Measurements from ENCODE around the gene CGN. TPM values are rescaled to one million over a fixed set of nuclear protein-coding genes. Genes with fewer than 3 reads are reported as not detected.

Gene CGN
- total RNA-seq, 3 donors from 2014 or later, result 0.68 to 1.0 (median 0.94) TPM

GRCh38 chr1:151570819-151571218, 59.6 kb downstream of the CGN start:
- H3K4me3 Mint-ChIP-seq, result no peak overlapping the region
- ATAC-seq (no peak), DNase-seq (no peak)
- H3K4me1 Mint-ChIP-seq (ENCODE audit: low read depth), result peaks cover 12% of the 10 kb centered on the region
- peaks cover 7% of the 10 kb centered on the region for H3K36me3 Mint-ChIP-seq (ENCODE audit: insufficient read depth)
- H3K9me3 Mint-ChIP-seq, result no peaks in the 10 kb centered on the region
- no peaks in the 10 kb centered on the region for H3K27me3 Mint-ChIP-seq (ENCODE audit: low read depth)

DNA sequence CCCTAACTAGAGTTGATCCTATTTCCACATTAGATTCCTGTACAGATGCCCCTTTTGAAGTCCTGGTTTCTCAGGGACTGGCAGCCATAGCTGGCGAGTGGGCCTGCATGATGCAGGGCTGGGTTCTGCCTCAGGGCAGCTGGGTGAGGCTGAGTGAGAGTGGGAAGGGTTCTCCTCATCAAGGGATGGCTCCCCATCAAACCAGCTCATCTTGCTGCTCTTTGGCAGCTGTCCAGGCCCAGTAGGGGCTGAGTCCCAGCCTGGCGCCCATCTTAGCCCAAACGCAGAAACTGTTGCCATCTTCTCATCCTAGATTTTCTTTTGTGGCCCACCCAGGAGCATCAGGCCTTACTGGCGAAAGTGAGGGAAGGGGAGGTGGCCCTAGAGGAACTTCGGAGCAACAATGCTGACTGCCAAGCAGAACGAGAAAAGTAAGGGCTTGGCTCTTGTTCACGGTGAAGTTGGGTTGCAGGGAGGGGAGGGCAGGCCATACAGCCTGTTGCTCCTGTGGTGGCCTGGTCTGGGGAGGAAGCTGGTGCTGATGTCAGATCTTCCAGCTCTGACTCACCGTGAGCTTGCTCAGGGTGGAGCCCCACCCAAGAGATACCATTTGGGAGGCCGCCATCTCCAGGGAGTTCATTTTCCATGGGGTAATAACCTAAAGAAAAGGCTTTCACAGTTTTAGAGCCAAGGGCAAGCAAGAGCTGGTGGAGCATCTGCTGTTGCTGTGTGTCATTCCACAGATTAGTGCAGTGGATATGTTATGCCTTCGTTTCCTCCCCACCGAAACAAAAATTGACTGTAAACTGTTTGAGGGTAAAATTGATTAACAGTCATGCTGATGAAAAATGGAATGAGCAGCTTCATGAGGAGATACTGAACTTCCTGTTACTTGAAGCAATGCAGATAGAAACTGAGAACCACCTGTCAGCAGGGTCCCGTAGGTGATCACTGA, 63.7 kb downstream of the CGN start:
- DNase-seq (no peak), ATAC-seq (no peak)
- H3K36me3 Mint-ChIP-seq (ENCODE audit: insufficient read depth), result peaks cover 8% of the 10 kb centered on the region

DNA sequence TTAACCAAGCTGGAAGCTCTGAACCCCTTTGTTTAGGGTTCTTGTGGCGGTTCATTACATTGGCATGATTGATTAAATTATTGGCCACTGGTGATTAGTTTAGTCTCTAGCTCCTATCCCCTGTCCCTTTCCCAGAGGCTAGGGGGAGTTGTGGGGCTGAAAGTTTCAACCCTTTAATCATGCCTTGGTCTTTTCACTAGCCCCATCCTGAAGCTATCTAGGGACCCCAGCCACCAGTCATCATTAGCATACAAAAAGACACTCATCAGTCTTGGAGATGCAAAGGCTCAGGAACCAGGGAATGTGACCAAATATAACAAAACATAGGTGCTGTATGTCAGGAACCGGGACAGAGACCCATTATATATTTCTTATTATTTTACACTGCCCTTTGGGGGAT, 66.0 kb downstream of the CGN start:
- DNase-seq, result no peak
- H3K36me3 Mint-ChIP-seq (ENCODE audit: insufficient read depth), result peaks cover 8% of the 10 kb centered on the region
- H3K4me1 Mint-ChIP-seq (ENCODE audit: low read depth), result peaks cover 2% of the 10 kb centered on the region
- H3K4me3 Mint-ChIP-seq, result no peak overlapping the region
- H3K27me3 Mint-ChIP-seq (ENCODE audit: low read depth), result no peaks in the 10 kb centered on the region
- no peak for ATAC-seq
- no peaks in the 10 kb centered on the region for H3K9me3 Mint-ChIP-seq

More for the DNA sequence above, 63.7 kb downstream of the CGN start:
- Mint-ChIP-seq H3K4me3 (no peak overlapping the region), H3K27me3 (ENCODE audit: low read depth) (no peaks in the 10 kb centered on the region), H3K4me1 (ENCODE audit: low read depth) (peaks cover 2% of the 10 kb centered on the region), H3K9me3 (no peaks in the 10 kb centered on the region)

DNA sequence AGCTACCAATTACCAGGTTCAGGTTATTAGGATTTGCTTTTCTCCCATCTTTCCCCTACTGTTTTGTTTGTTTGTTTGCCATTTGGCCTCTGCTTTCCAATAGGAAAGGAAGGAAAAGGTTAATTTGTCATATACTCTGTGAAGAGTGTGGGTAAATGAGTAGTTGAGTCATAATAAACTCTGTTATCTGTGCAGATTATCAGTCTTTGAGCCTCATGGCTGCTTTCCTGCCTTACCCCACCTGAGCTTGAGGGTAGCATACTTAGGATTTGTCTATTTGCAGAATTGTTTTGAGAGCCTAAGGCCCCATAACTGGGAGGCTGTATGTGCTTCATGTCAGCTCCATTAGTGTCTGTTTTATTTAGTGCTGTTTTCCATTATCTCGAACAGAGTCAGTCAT, 67.8 kb downstream of the CGN start:
- ATAC-seq, result no peak
- H3K27me3 Mint-ChIP-seq (ENCODE audit: low read depth), result no peaks in the 10 kb centered on the region
- H3K9me3 Mint-ChIP-seq, result no peaks in the 10 kb centered on the region
- H3K4me1 Mint-ChIP-seq (ENCODE audit: low read depth), result peaks cover 2% of the 10 kb centered on the region
- H3K36me3 Mint-ChIP-seq (ENCODE audit: insufficient read depth), result peaks cover 8% of the 10 kb centered on the region
- no peak for DNase-seq
- H3K4me3 Mint-ChIP-seq, result no peak overlapping the region

DNA sequence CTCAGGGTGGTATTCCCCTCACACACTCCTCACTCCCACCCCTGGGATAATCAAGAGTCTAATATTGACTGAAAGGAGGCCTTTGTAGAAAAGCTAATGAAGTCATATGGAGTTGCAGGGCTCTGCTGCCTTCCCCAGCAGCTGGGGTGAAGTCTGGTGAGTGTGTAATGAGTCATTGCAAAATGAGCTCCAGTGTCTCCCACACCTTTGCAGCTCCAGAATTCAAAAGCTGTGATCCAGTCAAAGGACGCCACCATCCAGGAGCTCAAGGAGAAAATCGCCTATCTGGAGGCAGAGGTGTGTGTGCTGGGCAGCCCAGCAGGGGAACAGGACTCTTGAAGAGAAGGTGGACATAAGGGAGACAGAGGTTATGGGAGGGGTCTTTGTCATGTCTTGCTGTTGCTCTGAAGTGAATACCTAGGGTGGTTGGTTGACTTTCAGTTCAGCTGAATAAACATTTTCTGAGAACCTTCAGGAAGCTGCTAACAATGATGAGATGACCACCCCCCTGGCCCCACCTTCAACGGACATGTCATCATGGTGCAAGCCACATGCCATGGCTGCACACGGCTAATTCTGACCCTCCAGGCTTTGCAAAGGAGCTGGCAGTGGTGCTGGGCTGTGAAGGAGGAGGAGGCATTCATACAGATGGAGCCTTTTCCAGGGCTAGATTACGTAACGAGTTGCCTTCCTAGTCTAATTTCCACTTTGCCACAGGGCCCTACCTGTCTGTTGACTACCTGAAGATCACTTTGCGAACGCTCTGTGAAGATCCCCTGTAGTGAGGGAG, 68.4 kb downstream of the CGN start:
- DNase-seq (no peak), ATAC-seq (no peak)
- Mint-ChIP-seq H3K4me1 (ENCODE audit: low read depth) (peaks cover 2% of the 10 kb centered on the region), H3K4me3 (no peak overlapping the region), H3K9me3 (no peaks in the 10 kb centered on the region), H3K27me3 (ENCODE audit: low read depth) (no peaks in the 10 kb centered on the region), H3K36me3 (ENCODE audit: insufficient read depth) (peaks cover 8% of the 10 kb centered on the region)

GRCh38 chr1:151581451-151581850, 70.3 kb downstream of the CGN start:
- DNase-seq, result no peak

GRCh38 chr1:151581921-151582320, 70.7 kb downstream of the CGN start:
- H3K4me3 Mint-ChIP-seq, result no peak overlapping the region
- no peaks in the 10 kb centered on the region for H3K4me1 Mint-ChIP-seq (ENCODE audit: low read depth)
- H3K9me3 Mint-ChIP-seq, result no peaks in the 10 kb centered on the region
- peaks cover 2% of the 10 kb centered on the region for H3K36me3 Mint-ChIP-seq (ENCODE audit: insufficient read depth)
- no peaks in the 10 kb centered on the region for H3K27me3 Mint-ChIP-seq (ENCODE audit: low read depth)
- DNase-seq (no peak), ATAC-seq (no peak)

More at GRCh38 chr1:151581451-151581850, 70.3 kb downstream of the CGN start:
- no peaks in the 10 kb centered on the region for H3K4me1 Mint-ChIP-seq (ENCODE audit: low read depth)
- no peak for ATAC-seq
- H3K9me3 Mint-ChIP-seq, result no peaks in the 10 kb centered on the region
- H3K36me3 Mint-ChIP-seq (ENCODE audit: insufficient read depth), result peaks cover 2% of the 10 kb centered on the region
- H3K4me3 Mint-ChIP-seq, result no peak overlapping the region
- H3K27me3 Mint-ChIP-seq (ENCODE audit: low read depth), result no peaks in the 10 kb centered on the region

DNA sequence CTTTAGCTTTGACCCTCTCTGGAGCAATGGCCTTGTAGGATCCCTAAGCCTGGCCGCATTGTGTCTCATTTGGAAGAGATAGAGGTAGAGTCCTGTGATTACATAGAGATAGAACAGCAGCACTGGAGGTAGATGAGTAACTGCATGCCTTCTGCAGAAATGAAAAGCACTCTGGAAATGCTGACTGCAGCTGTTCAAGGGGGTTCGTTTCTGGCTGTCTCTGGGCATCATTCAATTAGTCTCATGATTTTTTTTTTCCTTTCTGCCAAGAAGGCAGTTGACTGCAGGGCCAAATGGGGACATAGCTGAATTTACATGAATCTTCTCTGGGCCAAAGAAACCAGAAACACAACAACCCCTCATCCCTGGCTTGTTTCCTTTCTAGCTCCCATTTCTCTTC, 72.6 kb downstream of the CGN start:
- ATAC-seq (no peak), DNase-seq (no peak)
- H3K36me3 Mint-ChIP-seq (ENCODE audit: insufficient read depth), result peaks cover 2% of the 10 kb centered on the region
- H3K4me1 Mint-ChIP-seq (ENCODE audit: low read depth), result no peaks in the 10 kb centered on the region
- no peaks in the 10 kb centered on the region for H3K27me3 Mint-ChIP-seq (ENCODE audit: low read depth)
- no peak overlapping the region for H3K4me3 Mint-ChIP-seq
- no peaks in the 10 kb centered on the region for H3K9me3 Mint-ChIP-seq

GRCh38 chr1:151584278-151584677, 73.1 kb downstream of the CGN start:
- ATAC-seq (no peak), DNase-seq (no peak)
- no peaks in the 10 kb centered on the region for H3K27me3 Mint-ChIP-seq (ENCODE audit: low read depth)
- peaks cover 4% of the 10 kb centered on the region for H3K36me3 Mint-ChIP-seq (ENCODE audit: insufficient read depth)
- H3K4me1 Mint-ChIP-seq (ENCODE audit: low read depth), result no peaks in the 10 kb centered on the region
- no peaks in the 10 kb centered on the region for H3K9me3 Mint-ChIP-seq
- no peak overlapping the region for H3K4me3 Mint-ChIP-seq

DNA sequence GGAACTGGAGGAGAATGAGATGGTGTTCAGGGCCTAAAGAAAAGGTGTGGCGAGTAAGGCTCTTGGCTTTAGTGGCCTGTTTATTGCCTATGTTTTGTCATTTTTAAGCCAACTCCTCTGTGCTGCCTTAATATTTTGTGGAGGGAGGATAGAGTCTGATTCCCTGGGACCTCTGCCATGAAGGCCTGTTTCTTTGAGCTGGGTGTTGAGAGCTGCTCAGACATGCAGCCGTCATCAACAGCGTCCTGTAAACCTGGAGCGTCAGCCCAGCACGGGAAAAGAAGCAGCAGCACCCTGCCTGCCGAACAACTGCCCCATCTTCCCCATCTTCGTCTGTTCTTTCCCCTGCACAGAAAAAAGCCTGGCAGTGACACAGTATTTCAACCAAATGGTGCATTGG, 73.6 kb downstream of the CGN start:
- Mint-ChIP-seq H3K36me3 (ENCODE audit: insufficient read depth) (peaks cover 2% of the 10 kb centered on the region), H3K27me3 (ENCODE audit: low read depth) (peaks cover 1% of the 10 kb centered on the region), H3K9me3 (no peaks in the 10 kb centered on the region), H3K4me3 (no peak overlapping the region), H3K4me1 (ENCODE audit: low read depth) (no peaks in the 10 kb centered on the region)
- DNase-seq (no peak), ATAC-seq (no peak)

- ATAC-seq, result no peak
- DNase-seq, result no peak
- Mint-ChIP-seq H3K9me3 (peaks cover 1% of the 10 kb centered on the region), H3K4me1 (ENCODE audit: low read depth) (no peaks in the 10 kb centered on the region), H3K36me3 (ENCODE audit: insufficient read depth) (peaks cover 2% of the 10 kb centered on the region), H3K27me3 (ENCODE audit: low read depth) (peaks cover 4% of the 10 kb centered on the region), H3K4me3 (no peak overlapping the region)
Observed at GRCh38 chr1:151585622-151586021, 74.4 kb downstream of the CGN start.

Other genes starting within 250 kb of the CGN start
- 10 to 100 TPM; 25.3 to 27.5 (median 25.9) TPM for gene ZNF687, start 229.1 kb upstream of the CGN start, total RNA-seq
- gene PI4KB, start 184.0 kb upstream of the CGN start, total RNA-seq, result 10 to 100 TPM; 50.9 to 60.2 (median 57.8) TPM
- gene RFX5, start 164.1 kb upstream of the CGN start, total RNA-seq, result 10 to 100 TPM; 48.7 to 58.6 (median 50.9) TPM
- gene SELENBP1, start 138.7 kb upstream of the CGN start, total RNA-seq, result under 1 TPM; 0.43 to 0.82 (median 0.63) TPM
- 100 to 1,000 TPM; 641 to 690 (median 678) TPM for gene PSMB4, start 111.8 kb upstream of the CGN start, total RNA-seq
- 10 to 100 TPM; 48.8 to 51.2 (median 49.5) TPM for gene POGZ, start 51.9 kb upstream of the CGN start, total RNA-seq
- 1 to 10 TPM; 1.2 to 4.0 (median 2.2) TPM for gene TUFT1, start 28.9 kb downstream of the CGN start, total RNA-seq
- gene SNX27, start 100.7 kb downstream of the CGN start, total RNA-seq, result 10 to 100 TPM; 25.8 to 29.3 (median 26.1) TPM
- gene CELF3, start 205.4 kb downstream of the CGN start, total RNA-seq, result not detected
- not detected for gene RIIAD1, start 210.1 kb downstream of the CGN start, total RNA-seq